HG02973 (cell line): ENCODE measurements around the gene HOXA3.

ENCODE experiments used
- ATAC-seq: cut with Tn5 transposase; IDR thresholded peaks from one replicate; pipeline ENCODE4 v1.9.1; 2021; ENCODE audit warnings: moderate library complexity; ENCODE audit not compliant: unreplicated experiment

Gene HOXA3

GRCh38 chr7:27151931-27152815 lies at the start of gene HOXA3:
Gene HOXA3, minus strand, starts transcription at chr7:27152583. Its CDS starts 41,943 bp downstream, at chr7:27110640.
- ATAC-seq: no peak

DNA sequence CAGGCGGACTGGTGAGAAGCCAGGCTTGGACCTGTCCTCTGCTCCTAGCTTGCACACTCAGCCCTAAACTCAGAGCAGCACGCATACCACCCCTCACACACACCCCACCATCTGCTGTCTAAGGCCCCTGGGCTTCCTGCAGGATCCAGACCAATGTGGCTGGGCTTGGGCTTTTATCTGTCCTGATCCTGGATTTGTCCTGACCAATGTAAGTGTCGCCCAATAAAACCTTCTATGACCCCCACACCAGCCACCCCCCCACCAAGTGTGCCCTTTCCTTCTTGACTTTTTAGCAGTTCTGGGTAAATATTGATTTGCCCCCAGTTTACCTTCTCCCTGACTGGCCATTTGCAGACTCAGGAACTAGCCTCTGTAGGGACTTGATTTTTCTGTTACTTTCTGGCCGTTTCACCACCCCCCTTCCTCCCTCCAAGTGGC lies 49.2 kb upstream of the HOXA3 start:
- no peak for ATAC-seq

DNA sequence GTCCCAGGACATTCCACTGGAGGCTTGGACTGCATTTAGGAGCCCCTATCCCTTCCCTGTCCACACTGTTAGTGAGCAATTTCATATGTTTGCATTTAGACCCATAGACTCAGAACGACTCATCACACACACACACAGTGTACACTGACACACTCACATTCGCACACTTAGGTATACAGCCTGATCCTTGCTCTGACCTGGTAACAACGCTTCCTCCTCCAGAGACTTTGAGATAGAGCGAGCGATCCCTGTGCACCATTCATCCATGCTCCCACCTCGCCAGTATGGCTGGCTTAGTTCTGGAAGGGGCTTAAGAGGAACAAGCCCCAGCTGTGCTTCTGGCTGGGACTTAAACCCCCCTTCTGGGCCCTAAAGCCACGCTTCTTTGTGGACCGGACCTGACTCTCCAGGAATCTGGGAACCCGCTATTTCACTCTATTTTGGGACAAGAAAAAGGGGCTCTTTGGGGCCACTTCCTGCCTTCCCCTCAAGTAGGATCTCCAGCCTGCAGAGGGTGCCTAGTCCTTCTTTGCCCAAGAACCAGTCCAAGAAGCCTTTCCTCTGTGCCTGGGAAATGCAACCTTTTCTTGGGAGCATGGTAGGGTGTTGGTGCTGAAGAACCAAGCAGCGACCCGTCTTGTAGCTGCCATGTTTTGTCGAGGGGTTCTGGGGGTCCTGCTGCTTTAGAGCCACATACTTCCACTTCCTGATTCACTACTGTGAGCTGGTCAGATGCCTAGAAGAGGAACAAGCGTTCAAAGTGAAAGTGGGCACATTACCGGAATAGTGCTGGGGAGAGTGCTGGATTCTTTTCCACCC lies 48.6 kb upstream of the HOXA3 start:
- ATAC-seq: no peak

DNA sequence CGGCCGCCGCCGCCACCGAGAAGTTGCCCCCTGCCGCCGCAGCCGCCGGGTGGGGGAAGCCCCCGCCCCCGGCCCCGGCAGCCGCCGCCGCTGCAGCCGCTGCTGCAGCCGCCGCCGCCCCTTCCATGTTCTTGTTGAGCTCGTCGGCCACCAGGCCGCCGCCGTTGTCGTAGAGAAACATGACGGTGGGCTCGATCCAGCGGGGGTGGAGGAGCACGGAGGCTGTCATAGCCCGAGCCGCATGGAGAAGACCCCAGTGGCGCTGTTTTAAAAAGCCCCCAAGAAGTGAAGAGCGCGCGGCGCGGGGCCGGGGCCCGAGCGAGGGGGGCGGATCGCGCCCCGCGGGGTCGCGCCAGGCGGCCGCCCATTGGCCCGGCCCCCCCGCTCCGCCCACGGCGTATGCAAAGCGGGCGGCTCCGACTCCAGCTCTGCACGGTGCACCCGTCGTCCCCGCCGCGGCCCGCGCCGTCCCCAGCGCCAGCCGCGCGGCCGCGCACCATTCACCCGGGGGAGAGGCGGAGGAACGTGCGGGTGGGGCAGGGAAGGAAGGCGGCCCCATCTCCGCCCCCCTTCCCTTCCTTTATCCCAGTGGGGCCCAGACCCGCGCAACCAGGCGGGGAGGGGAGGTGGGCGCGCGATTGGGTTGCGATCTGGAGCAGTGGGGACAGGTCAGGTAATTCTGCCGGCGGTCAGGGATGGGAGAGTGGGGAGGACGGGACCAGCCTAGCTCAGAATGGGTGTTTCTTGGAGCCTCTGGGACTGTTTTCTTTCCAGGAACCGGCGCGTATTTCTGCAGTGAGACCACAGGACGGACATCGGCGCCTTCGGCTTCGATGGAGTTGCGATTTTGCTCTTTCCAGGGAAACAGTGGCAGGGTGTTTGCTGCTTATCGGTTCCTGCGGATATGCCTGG lies 47.7 kb upstream of the HOXA3 start, which contains the start of gene HOXA13:
Gene HOXA13, minus strand, starts transcription at position 243 of the 912 bp plus-strand sequence. Its CDS starts 14 bp downstream, at position 229.
- no peak for ATAC-seq

- ATAC-seq: no peak
Observed at GRCh38 chr7:27198871-27199801, 46.8 kb upstream of the HOXA3 start.

DNA sequence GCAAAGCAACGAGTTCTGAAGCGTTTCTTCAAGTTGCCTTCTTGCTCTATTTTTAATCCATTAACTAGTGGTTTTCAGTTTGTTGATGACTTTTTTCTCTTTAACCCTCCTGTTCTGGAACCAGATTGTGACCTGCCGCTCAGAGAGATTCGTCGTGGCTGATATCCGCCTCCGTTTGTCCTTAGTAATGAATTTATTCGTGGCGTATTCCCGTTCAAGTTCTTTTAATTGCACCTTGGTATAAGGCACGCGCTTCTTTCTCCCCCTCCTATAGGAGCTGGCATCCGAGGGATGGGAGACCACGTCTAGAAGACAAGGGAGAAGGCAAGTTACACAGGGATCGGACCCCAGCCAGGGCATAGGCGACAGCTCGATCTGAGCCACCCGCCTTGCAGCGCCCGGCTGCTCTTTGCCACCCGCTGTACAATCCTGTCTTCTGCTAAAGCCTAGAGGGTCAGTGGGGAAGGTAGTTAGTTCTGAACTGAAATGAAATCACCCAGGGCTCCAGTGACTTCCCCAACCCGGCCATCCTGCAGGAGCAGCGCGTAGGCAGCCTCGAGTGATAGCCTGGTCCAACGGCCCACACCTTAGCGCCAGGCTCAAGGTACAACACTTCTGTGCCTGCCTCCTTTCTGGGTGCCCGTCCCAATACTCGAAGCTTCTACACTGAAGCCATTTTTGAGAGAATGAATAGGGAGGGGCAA lies 45.9 kb upstream of the HOXA3 start:
- no peak for ATAC-seq

DNA sequence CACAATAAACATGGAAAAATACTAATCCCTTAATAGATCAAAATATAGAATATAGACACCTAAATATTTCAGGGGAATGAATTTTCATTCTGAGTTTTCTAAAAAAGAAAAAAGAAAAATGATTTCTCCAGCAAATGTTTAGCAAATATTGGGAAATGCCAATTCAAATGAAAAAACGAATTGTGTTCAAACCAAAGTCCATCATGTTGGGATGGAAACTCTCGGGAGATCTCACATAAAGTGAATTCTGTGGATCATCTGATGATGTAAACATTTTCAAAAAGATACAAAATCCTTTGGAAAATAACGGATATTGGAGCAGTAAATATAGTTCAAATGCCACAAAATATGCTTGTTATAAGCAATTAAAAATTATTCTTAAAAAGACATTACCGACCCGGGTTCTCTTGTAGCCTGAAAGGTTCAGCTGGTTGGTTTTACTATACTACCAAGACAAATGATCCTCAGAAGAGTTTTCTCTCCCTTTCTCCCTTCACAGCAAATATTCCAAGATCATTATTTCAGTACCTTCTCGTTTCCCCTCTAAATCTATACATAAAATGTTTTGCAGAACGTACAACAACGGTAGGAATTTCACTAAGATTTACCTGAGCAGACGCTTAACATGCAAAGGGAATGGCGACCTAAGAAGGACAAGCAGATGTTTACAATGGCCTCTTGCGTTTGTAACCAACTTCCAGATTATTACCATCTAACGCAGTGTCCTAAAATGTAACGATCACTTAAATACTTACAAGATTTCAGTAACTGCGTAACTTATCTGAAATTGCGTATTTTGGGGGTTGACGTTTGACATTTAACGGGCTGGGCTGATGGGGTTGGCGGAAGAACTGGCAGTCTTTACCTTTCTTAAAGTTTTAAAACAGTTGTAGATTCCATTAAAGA lies 45.0 kb upstream of the HOXA3 start:
- ATAC-seq: no peak

DNA sequence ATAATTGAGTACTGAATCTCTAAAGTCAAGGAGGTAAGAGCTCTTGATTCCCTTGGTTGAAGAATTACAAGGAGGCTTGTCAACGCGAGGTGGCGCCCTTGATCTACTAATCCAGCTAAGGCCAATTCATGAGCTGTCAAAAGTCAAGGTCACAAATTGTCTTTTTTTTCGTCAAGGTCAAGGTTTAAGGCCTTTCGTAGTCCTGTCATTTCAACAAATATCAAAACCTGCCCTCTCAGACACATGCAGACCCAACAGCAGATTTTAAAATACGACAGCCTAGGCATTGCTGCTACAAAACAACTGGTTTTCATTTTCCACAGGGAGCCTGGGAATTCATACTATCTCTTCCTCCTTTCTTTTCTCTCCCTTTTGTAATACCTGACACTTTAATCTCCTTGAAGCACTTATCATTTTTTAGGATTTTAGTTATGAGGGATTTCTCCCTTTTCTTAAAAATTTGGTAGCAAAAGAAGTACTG lies 43.9 kb upstream of the HOXA3 start:
- no peak for ATAC-seq

GRCh38 chr7:27194686-27195379 lies 42.5 kb upstream of the HOXA3 start:
- ATAC-seq: no peak

DNA sequence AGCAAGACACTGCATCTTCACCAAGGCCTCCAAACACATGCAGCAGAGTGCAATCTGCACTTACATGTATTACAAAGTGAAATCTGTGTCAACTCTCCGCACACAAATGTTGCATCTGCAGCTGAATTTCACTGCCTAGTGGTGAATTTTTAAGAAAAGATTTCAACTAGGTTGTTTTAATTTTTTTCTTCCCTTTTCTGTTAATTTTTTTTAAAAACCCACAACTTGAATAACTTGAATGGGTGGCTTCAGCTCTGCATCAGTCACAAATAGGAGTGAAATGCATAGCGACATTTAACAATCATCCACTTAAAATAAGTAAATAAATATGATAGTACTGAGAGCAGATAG lies 41.6 kb upstream of the HOXA3 start:
- no peak for ATAC-seq

DNA sequence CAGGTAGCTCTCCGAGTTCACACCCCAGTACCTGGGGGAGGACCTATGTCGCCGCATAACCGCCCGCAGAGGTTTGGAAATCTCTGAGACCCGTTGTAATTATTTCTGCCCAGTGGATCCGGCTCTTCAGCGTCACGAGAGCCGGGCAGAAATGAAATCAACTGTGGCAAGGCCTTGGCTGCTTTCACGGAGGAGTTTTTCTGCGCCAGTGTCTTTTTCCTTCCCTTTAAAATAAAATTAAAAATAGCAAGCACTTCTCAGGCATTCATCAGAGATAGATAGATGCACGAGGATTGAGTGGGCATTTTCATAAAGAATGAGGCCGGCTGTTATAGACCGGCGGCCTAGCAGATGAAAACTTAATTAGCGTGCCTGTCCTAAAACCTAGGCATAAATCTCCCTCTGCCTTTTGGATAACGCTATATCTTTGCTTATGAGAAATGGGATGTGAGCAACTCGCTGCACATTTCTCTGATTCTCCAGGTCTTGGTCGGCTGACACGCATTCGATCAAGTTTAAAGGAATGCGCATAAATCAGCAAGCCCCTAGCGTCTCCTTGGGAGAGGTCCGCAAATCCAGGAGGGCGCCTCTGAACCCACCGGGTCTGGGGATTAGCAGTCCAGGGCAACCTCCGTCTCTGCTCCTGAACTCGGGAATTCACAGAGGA lies 41.1 kb upstream of the HOXA3 start:
- ATAC-seq: no peak

- no peak for ATAC-seq
Observed at GRCh38 chr7:27192546-27193334, 40.4 kb upstream of the HOXA3 start.

DNA sequence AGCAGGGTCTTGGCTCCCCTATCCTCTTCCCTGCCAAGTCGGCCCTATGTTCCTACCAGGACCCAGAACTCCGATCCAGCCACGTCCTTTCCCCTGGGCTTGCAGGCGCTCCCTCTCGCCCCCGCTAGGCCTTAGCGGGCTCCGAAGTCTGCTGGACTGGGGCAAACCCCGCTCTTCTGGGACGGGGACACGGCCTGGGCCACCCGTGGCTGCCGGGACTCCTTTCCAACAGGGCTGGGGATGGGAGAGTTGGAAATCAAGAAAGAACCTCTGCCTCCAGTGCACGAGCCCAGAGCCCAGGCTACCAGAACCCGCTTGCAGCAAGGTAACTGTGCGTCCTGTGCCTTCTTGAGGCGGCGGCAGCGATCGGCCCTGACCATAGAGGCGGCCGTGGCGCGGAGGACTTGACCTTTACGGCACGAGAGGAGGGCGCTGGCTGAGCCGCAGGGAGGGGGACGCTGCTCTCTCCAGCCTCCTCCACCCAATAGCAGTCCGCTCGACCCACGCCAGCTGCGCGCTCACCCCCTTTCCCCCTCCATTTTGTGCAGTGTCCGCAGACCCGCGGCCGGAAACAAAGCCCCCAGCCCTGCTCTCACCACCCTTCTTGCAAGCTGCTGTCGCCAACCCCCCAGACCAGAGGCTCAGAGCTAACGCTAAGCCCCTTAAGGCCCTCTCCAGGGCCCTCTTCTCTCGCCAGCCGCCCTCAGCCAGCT lies 39.6 kb upstream of the HOXA3 start:
- no peak for ATAC-seq

DNA sequence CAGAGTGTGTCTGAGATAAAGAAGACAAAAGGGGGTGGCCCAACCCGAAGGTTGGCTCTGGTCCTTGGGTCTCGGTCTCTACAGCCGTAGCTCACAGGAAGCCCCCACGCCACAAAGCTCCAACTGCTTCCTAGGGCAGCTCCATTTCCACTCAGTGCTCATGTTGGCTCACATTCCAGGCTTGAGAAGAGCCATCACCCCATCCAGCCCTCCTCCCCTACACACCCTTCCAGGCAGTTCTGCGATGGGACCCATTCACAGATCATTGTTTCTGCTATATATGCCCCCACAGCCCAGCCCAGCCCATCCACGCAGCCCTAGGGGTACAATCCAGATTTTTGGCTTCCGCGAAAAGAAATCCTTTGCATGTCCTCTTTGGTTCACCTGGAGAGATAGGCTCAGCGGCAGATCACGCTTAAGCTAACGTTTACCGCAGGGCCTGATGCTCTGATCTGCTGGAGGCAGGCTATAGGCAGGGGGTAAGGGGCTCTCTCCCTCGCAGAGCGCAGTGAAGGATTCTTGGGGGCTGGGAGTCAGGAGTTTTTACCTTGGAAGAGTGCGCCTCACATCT lies 38.9 kb upstream of the HOXA3 start:
- no peak for ATAC-seq
